ENCODE results near the gene GOT1.

DNA sequence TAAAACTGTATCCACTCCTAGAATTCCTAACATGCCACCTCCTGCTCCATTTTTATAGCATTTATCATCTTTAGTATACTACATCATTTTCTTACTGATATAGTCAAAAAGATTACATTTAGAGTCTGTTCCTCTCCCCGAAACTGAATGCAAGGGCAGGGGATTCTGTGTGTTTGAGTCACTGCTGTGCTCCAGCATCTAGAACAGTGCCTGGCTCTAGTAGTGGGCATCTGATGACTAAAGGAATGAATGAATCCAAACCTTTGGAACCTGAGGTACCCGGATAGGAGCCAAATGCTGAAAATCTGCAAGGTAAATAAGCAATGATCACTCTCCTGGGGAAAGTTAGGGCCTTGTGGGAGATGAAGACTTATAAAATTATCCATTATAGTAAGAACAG lies 18.9 kb downstream of the GOT1 start:
- TF ChIP-seq, protein P1, sequence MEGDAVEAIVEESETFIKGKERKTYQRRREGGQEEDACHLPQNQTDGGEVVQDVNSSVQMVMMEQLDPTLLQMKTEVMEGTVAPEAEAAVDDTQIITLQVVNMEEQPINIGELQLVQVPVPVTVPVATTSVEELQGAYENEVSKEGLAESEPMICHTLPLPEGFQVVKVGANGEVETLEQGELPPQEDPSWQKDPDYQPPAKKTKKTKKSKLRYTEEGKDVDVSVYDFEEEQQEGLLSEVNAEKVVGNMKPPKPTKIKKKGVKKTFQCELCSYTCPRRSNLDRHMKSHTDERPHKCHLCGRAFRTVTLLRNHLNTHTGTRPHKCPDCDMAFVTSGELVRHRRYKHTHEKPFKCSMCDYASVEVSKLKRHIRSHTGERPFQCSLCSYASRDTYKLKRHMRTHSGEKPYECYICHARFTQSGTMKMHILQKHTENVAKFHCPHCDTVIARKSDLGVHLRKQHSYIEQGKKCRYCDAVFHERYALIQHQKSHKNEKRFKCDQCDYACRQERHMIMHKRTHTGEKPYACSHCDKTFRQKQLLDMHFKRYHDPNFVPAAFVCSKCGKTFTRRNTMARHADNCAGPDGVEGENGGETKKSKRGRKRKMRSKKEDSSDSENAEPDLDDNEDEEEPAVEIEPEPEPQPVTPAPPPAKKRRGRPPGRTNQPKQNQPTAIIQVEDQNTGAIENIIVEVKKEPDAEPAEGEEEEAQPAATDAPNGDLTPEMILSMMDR (conservative IDR thresholded peaks at IDR 0.05; ENCODE audit: low read depth, low read length) = no peak
- no peak for TF ChIP-seq EZH2 (IDR thresholded peaks at IDR 0.05; ENCODE audit: borderline replicate concordance, low read depth, low read length, poor library complexity, severe bottlenecking)

Measured in A673 (cell line).